Erythroblast (primary cell): ENCODE measurements around the gene PHLDB1.

Experiments used
- DNase-seq, 2 experiments: peaks; one replicate each; lab custom pipeline; 2025; lab: John Stamatoyannopoulos, UW
- GATA1 ChIP-seq: IDR thresholded peaks from 2 replicates; pipeline ENCODE4 v1.6.1; 2011; ENCODE audit warnings: low read depth, mild to moderate bottlenecking, control low read depth, low read length, moderate library complexity
- POLR2A ChIP-seq: IDR thresholded peaks from 2 replicates; pipeline ENCODE4 v1.6.1; 2011; ENCODE audit warnings: mild to moderate bottlenecking, low read length

Gene PHLDB1

GRCh38 chr11:118645066-118645715 is 37.8 kb downstream of the PHLDB1 start:
- DNase-seq, result no peak
- no peak for TF ChIP-seq POLR2A
- TF ChIP-seq GATA1, result no peak

DNA sequence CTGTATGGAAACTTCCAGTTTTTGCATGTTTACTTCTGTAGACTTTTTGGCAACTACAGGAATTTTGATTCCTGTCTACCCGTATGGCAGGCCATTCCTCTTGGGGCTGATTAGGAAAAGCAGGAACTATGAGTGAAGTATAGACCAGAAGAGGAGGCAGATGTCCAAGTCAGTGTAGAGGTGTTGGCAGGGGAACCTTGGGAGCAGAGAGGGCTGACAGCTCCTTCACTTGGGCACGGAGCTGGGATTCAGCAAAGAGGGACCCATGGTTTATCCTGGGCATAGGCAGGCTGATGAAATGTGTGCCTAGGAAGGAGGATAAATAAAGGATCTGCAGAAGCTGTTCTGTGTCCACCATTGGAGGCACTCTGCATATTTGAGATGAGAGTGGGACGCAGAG is 39.0 kb downstream of the PHLDB1 start:
- no peak for DNase-seq
- TF ChIP-seq GATA1 (no peak), POLR2A (no peak)

DNA sequence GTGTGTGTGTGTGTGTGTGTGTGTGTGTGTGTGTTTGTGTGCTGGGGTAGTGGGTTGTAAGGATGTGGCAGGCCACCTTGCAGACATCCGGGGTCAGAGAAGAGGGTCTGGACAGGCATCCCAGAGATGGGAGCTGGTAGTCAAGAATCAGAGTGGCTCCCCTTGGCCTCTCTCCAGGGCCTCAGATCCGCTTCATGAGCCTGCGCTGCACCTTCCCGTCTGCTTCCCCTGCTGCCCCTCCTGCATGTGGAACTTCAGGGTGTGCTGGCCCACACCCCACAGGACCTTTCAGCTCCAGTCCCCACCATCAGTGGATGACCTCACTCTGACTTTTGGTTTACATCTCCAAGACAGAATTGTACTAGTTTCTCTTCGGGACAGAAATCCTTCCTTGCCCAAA is 40.9 kb downstream of the PHLDB1 start:
- TF ChIP-seq POLR2A (no peak), GATA1 (no peak)
- no peak for DNase-seq

DNA sequence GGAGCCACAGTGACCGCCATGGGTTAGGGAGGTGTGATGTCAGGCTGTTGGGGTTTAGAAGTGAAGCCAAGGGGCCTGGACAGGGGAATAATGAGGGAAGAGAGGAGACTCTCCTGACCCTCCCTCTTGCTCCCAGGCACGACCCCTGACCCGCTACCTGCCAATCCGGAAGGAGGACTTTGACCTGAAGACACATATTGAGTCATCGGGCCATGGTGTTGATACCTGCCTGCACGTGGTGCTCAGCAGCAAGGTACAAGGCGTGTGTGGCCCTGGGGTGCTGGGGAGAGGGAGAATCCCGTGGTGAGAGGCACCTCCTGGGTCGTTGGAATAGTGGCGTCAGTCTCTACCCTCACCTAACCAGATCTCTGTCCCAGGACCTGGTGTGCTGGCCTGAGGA is 42.5 kb downstream of the PHLDB1 start:
- DNase-seq, result no peak
- TF ChIP-seq GATA1, result no peak
- TF ChIP-seq POLR2A, result no peak

DNA sequence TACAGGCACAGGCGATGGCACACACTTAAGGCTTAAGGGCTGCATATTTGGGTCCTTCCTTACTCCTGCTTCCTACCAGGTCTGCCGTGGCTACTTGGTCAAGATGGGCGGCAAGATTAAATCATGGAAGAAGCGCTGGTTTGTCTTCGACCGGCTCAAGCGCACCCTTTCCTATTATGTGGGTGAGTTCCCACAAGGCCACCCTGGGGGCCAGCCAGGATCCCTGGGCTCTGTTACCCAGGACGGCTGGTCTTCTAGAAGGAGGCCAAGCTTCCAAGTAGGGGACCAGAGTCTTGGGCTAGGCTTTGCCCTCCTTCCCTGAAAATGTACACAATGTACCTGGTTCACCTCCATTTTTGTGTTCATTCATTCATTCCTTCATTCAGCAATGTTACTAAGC is 43.0 kb downstream of the PHLDB1 start:
- TF ChIP-seq GATA1, result no peak
- TF ChIP-seq POLR2A, result no peak
- DNase-seq, result no peak

DNA sequence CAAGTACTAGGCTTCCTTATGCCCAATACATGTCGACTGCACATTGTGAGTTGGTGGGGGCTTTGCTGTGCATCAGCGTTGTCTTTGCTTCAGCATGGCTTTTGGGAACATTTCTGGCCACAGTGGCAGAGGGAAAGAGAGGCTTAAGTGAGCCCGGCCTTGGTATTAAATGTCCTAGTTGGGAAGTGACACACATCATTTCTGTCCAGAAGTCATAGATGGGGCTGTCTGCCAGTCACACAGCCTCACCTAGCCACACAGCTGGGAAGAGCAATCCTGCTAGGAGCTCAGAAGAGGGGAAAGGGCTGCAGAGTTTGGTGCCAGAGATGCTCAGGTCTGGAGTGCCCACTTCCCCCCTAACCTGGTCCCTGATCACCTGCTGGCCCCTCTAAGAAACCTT is 44.4 kb downstream of the PHLDB1 start:
- no peak for DNase-seq

GRCh38 chr11:118652681-118653181 is 45.3 kb downstream of the PHLDB1 start:
- TF ChIP-seq GATA1 (no peak), POLR2A (no peak)
- DNase-seq, result no peak

More for the DNA sequence above, 44.4 kb downstream of the PHLDB1 start:
- TF ChIP-seq GATA1, result no peak
- no peak for TF ChIP-seq POLR2A

- DNase-seq, result no peak
- TF ChIP-seq GATA1 (no peak), POLR2A (no peak)
Measured at GRCh38 chr11:118653684-118654390, 46.4 kb downstream of the PHLDB1 start.

GRCh38 chr11:118655486-118656190 is 48.2 kb downstream of the PHLDB1 start:
- no peak for TF ChIP-seq POLR2A

GRCh38 chr11:118656563-118657165 is 49.2 kb downstream of the PHLDB1 start:
- DNase-seq, result no peak
- TF ChIP-seq GATA1 (no peak), POLR2A (no peak)

More at GRCh38 chr11:118655486-118656190, 48.2 kb downstream of the PHLDB1 start:
- no peak for DNase-seq

- DNase-seq, result peak in 1 of 2 experiments; percentile 16
- TF ChIP-seq POLR2A (no peak), GATA1 (no peak)
Measured at GRCh38 chr11:118657238-118657637, 49.8 kb downstream of the PHLDB1 start.

GRCh38 chr11:118657709-118658428 is 50.5 kb downstream of the PHLDB1 start:
- TF ChIP-seq GATA1 (no peak), POLR2A (no peak)
- DNase-seq, result no peak
